ENCODE data around the gene TOP2A.
A peak's percentile ranks its signal among the peaks of the same experiment; 100 is the strongest.

TOP2A gene

DNA sequence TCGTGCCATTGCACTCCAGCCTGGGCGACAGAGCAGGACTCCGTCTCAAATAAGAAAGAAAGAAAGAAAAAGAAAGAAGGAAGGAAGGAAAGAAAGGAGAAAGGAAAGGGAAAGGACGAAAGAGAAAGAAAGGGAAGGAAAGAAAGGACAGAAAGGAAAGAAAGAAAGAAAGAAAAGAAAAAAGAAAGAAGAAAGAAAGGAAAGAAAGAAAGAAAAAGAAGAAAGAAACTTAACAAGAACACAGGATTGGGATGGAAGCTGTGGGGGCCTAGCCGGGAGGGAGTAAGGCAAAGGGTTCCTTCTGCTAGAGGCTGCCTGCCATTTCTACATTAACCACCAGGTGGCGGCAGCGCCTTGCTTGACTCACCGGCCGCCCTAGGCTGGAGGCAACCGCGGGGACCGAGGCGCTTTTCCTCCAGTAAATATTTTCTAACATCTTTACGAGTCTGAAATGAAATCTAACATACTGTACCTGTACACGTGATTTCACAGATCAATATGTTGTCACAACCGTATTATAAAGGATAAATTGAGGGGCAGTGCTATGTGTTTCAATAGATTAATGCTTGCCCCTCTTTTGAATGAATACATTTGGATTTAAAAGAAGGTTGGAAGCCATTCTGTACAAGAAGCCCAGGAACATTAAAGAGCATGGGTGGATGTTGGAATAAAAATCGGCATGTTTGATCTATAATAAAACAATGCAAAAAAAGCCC, 59.2 kb downstream of the TOP2A start:
- peak; percentile 85 to 90 for DNase-seq (ENCODE audit: low read depth in 2 of 2)

DNA sequence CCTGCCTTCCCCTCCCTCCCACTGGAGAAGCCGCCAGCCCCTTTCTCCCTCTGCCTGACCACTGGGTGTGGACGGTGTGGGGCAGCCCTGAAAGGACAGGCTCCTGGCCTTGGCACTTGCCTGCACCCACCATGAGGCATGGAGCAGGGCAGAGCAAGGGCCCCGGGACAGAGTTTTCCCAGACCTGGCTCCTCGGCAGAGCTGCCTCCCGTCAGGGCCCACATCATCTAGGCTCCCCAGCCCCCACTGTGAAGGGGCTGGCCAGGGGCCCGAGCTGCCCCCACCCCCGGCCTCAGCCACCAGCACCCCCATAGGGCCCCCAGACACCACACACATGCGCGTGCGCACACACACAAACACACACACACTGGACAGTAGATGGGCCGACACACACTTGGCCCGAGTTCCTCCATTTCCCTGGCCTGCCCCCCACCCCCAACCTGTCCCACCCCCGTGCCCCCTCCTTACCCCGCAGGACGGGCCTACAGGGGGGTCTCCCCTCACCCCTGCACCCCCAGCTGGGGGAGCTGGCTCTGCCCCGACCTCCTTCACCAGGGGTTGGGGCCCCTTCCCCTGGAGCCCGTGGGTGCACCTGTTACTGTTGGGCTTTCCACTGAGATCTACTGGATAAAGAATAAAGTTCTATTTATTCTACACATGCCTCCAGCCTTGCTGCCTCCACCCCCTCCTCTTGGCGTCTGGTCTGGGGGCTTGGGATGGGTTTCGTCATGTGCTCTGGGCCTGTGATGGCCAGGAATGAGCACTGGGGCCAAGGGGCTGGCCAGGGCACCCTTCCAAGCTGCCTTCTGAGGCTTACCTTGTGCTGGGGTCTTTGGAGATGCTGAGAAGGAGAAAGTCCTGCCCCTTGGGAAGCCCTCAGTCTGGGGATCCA, 60.5 kb downstream of the TOP2A start:
- no peak for DNase-seq (ENCODE audit: low read depth in 2 of 2)

DNA sequence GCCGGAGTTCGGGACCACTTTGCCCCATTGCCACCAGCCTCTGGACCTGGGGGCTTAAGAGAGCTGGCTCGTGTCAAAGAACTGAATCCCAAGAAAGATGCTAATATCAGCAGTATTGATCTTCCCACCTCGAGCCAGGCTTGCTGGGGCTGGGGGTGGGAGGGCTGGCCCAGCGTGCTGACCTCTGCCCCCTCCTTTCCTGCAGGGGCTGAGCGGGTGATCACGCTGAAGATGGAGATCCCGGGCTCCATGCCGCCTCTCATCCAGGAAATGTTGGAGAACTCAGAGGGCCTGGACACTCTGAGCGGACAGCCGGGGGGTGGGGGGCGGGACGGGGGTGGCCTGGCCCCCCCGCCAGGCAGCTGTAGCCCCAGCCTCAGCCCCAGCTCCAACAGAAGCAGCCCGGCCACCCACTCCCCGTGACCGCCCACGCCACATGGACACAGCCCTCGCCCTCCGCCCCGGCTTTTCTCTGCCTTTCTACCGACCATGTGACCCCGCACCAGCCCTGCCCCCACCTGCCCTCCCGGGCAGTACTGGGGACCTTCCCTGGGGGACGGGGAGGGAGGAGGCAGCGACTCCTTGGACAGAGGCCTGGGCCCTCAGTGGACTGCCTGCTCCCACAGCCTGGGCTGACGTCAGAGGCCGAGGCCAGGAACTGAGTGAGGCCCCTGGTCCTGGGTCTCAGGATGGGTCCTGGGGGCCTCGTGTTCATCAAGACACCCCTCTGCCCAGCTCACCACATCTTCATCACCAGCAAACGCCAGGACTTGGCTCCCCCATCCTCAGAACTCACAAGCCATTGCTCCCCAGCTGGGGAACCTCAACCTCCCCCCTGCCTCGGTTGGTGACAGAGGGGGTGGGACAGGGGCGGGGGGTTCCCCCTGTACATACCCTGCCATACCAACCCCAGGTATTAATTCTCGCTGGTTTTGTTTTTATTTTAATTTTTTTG, 61.6 kb downstream of the TOP2A start:
- DNase-seq (ENCODE audit: low read depth in 2 of 2) = no peak

DNA sequence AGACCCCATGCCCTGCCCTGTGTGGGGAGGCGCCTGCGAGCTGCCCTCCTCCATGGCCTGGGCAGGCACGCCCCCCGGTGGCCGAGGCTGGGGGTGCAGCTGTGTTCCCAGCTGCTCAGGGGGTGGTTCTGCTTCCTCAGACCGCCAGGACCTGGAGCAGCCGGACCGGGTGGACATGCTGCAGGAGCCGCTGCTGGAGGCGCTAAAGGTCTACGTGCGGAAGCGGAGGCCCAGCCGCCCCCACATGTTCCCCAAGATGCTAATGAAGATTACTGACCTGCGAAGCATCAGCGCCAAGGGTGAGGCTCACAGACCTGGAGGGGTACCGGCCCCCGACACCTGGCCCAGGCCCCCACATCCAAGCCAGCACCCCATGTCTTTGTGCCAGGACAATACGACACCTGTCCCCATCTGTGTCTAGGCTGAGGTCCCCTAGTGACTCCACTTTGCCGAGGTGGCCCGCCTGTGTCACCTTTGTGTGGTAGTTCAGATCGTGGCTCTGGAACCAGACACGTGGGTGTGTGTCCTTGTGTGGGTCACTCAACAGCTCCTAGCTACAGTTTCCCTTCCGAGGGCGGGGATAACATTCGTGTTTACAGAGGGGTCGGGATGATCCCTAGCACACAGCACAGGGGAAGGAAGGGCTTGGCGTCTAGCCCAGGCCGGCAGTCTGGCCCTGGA, 62.4 kb downstream of the TOP2A start:
- DNase-seq (ENCODE audit: low read depth in 2 of 2) = peak; percentile 58 to 72

DNA sequence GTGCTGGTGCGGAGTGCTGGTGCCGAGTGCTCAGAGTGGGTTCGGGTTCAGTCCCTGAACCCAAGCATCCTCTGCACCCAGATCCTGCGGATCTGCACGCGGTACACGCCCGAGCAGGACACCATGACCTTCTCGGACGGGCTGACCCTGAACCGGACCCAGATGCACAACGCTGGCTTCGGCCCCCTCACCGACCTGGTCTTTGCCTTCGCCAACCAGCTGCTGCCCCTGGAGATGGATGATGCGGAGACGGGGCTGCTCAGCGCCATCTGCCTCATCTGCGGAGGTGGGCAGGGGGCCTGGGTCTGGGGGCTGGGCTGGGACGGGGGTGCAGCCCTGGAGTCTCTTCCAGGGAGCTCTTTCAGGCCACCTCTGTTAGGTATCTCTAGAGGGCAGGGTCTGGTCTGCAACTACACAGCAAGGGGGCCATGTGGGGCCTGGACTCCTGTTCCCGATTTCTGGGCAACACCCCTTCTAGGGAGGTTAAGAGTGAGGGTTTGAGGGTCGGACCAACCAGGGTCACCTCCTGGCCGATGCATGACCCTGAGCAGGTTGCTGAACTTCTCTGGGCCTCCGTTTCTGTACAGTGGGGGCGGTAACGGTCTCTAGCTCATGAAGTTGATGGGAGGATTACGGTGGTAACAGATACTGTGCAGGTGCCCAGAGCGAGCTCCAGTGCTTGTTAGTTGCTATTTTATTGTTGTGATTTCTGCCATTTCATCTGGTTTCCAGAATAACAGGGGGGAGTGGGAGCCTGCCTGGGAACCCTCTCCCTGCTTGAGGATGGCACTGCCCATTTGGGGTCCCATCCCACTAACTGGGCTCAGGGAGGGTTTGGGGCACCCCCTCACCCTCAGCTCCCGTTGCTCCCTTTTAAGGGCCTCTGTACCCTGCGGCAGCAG, 63.2 kb downstream of the TOP2A start:
- no peak for DNase-seq (ENCODE audit: low read depth in 2 of 2)

DNA sequence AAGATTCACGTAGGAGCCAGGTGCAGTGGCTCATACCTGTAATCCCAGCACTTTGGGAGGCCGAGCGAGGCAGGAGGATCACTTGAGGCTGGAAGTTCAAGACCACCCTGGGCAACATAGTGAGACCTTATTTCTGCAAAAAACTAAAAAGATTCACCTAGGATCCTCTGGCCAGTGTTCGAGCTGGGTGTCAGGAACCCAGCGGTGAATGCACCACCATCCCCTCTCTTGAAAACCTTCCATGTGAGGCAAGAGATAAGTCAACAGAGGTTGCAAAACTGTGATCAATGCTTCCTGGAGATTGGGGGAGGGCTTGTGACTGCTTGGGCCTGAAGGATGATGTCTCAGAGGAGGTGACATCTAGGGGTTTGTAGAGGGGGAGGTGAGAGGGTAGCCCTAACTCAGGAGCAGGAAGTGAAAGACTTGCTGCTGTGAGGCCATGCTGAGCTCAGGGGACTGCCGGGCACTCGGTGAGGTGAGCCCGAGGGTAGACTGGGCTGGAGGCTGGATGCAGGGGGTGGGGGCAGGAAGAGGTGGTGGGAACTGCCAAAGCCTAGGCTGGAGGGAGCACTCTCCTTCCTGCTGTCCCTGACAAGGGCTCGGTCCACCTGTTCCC, 64.8 kb downstream of the TOP2A start:
- DNase-seq (ENCODE audit: low read depth in 2 of 2) = no peak

DNA sequence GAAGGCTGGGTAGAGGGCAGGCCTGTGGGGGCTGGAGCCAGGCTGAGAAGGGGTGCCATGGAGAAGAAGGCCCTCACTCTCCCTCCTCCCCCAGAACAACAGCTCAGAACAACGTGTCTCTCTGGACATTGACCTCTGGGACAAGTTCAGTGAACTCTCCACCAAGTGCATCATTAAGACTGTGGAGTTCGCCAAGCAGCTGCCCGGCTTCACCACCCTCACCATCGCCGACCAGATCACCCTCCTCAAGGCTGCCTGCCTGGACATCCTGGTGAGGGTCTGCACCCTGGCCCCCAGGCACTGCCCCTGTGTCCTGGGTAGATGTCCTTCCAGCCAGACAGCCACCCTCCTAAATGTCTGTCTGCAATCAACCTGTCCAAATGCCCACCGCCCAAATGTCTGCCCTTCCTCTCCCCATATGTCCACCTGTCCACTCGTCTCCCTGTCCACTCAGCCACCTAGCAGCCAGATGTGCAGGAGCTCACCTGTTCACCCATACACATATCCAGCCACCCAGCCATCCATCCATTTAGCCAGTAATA, 65.4 kb downstream of the TOP2A start:
- DNase-seq (ENCODE audit: low read depth in 2 of 2) = no peak

DNA sequence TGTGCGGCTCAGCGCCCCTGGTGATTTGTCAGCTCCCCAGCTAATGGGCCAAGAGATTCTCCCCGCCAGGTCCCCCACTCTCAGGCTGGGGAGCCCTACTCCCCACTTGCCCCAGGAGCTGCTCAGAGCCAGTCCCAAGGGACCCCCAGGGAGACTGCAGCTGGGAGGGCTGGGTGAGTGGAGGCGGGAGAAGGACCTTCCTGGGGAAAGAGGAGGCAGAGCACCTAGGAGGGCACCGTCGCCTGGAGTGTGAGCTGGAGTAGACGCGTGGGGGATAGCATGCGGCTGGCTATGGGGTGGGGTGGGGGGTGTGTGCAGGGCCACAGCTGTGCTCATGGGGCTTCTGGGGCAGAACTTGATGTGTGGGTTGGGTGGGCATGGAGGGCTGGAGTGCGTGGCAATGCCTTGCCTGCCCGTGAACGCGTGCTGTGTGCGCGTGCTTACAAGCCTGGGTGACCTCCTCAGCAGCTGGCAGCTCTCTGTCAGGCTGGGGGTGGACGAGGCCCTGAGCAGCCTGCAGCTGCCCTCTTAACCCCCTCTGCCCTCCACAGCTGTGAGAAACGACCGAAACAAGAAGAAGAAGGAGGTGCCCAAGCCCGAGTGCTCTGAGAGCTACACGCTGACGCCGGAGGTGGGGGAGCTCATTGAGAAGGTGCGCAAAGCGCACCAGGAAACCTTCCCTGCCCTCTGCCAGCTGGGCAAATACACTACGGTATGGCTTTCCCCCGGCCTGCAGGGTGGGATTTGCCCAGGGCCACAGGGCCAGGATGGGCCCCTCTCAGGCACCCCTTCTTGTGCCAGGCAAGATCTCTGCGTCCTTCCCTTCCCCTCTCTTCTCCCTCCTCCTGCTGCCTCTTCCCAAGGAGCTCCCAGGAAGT, 66.1 kb downstream of the TOP2A start:
- no peak for DNase-seq (ENCODE audit: low read depth in 2 of 2)

DNA sequence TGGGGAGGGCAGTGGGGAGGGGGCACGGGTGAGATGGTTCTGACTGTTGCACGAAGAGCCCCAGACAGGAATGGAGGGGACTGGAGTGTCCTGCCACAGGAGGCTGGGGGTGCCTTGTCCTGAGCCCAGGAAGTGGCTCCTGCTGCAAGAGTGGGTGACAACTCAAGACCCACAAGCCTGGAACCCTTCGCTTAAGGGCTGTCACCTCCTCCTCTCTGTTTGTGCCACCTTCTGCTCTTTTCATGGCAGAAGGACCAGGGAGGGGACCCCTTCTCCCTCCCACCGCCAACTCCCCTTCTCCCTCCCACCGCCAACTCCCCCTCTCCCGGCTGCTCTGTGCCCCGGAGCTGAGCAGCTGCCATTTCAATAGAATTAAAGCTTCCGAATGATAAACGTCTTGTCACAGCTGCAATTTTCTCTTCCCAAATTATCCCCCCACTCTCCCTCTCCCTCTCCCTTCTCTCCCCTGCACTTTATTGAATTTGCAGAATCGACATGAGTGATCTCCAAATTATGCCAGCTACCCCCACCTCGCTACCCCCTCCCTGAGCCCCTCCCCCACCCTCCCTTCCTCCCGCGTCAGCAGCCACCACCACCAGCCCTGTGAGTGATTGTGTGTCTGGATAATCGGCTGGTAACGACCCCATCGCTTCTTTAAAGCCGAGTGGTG, 66.9 kb downstream of the TOP2A start:
- no peak for DNase-seq (ENCODE audit: low read depth in 2 of 2)

DNA sequence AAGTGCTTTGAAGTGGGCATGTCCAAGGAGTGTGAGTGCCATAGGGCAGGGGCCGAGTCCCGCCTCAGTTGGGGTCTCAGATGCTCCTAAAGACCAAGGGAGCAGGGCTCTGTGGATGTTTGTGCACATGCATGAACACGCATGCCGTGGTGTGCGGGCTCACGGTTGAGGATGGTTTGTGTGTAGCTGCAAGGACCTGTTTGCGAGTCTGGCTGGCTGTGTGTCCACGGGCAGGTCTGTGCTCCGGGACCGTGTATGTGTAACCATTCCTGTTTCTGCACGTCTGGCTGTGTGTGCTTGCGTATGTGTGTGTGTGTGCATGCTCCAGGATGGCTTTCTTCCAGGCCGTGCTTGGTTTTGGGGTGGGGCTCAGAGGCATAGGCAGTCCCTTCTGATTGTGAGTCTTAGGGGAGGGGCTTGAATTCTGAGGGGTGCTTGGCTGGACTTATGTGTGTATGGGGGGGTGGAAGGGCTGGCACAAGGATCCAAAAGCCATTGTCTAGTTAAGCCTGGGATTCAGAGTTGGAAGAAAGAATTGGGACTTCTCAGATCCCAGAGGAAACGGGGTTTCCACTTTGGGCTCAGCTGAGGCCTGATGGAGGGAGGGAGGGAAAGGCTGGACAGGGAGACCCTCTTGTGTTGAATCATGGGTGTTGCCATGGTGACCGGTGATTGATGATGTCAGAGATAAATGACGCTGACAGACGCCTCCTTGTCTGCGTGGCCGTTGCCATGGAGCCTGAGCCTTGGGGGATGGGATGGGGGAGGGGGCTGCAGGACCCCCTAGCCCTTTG, 67.6 kb downstream of the TOP2A start:
- DNase-seq (ENCODE audit: low read depth in 2 of 2) = no peak

DNA sequence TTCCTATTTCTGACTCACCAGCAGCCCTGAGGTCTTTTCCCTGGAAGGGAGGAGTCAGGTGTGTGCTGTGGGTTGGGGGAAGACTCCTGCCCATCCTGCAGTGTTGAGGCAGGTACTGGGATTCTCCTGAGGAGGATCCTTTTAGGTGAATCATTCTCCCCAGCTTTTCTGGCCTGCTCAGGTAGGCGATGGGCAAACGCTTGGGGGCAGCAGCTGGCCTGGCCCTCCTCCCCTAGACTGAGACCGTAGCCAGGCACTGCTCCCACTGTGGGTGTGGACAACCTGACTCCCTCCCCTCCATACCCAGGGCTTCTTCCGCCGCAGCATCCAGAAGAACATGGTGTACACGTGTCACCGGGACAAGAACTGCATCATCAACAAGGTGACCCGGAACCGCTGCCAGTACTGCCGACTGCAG, 68.2 kb downstream of the TOP2A start:
- DNase-seq (ENCODE audit: low read depth in 2 of 2) = no peak

DNA sequence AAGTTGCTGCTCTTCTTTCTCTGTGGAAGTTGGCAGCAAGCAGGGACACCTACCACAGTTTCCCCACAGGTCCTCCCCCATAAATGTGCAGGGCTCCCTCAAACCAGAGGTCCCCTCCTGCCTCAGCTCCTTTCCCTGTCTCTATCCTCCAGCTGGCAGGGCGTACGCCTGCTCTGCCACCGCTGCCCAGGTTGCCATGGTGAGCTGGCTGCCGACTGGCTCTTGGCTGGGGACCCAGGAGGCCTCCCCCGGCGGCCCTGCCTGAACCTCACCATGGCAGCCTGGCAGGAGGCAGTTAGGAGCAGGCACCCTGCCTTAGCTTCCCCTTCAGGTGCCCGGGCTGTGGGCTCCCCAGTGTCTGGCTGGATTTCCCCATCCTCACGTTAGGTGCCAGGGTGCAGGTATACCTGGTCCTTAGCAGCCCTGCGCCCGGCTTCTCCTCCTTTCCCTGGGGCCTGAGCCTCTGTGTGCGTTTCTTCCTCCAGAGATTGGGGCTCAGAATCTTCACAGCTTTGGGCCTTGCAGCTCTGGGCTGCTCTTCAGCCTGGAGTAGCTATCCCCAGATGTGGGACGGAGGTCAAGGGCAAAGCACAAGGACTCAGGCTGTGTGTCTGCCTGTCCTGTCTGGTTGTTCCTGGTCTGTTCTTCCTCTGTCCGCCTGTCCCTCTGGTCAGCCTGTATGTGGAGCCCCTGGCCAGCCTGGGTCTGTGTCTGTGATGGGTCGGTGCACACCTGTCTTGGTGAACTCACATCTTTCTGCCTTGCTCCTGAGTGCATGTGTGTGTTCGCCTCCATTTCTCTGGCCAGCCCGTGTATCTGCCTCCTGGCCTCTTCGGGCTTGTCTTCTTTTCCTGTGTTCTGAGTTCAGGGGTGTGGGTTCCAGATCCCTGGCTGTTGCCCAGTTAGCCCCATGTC, 68.9 kb downstream of the TOP2A start:
- DNase-seq (ENCODE audit: low read depth in 2 of 2) = no peak

DNA sequence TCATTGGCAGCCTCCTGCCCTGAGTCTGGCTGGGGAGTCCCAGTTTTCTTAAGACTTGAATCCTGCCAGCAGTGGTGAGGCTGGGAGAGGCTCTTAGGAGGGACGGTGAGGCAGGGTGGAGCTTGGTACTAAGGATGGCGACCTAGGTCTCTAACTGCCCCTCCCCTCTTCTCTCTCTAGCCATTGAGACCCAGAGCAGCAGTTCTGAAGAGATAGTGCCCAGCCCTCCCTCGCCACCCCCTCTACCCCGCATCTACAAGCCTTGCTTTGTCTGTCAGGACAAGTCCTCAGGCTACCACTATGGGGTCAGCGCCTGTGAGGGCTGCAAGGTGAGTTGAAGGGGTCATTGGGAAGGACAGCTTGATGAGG, 69.6 kb downstream of the TOP2A start:
- no peak for DNase-seq (ENCODE audit: low read depth in 2 of 2)

DNA sequence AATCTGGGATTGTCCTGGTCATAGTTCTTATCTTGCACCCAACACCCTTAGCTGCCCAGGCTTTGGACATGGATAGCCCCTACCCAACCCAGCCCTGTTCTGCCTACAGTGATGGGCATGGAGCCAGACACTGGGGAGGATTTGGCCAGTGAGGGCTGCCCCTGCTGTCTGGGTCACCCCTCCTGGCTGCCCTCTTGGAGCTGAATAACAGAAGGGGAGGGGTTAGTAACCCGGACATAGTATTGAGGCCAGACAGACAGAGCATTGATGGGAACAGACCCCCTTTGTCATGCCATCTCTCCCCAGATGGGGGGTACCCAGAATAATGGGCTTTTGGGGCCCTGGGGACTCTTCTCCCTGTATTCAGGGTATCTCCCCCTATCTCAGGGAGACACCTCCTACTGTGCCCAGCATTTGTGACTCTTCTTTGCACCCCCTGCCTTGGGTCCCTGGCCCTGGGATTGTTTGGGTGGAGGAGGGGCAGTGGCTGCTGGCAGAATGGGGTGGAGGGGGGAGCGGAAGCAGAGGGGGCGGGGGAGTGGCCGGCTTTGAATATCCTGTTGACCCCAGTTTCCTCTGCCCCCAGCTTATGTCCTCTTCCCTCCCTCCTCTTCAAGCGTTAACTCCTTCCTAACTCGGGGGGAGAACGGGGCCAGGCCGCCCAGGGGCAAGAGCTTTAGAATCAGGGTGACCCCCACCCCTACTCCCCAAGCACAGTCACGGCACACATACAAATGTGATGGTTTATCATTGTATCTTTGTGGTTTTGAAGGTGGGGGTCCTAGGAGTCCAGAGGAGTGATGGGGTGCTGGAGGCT, 70.2 kb downstream of the TOP2A start:
- no peak for DNase-seq (ENCODE audit: low read depth in 2 of 2)

DNA sequence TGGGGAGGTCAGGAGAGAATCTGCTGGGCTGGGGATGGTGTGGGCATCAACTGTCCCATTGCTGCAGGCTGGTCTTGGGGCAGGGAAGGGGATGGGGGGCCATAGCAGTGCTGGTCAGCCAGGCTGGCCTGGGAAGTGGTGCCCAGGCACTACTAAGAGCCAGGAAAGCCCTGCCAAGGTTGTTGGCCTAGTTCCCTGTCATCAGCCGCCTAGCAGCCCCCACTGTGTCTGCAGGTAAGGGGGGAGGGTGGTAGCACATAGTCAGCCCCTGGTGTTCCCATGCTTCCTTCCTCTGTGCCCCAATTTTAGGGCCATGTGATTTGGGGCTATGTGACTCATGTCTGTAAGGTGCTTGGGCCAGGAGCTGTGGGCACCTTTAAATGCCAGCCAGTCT, 70.9 kb downstream of the TOP2A start:
- no peak for DNase-seq (ENCODE audit: low read depth in 2 of 2)
